H1 (cell line): Measurements from ENCODE around the gene NUP210L.

Experiments
- CHD7 ChIP-seq: fragments of 300-600 bp; sonication (generic); IDR thresholded peaks from 2 replicates; pipeline ENCODE4 v1.7.1; 2012; ENCODE audit warnings: low read length, moderate library complexity, mild to moderate bottlenecking, inconsistent platforms; ENCODE audit not compliant: insufficient replicate concordance
- EP300 ChIP-seq, 2 experiments: IDR thresholded peaks; 1 replicate in 1 of 2; 2 replicates in 1 of 2; pipeline ENCODE4 v1.6.1; 2011 to 2012; ENCODE audit warnings: low read depth in 2 of 2, low read length in 2 of 2, mild to moderate bottlenecking in 2 of 2, borderline replicate concordance in 1 of 2, inconsistent platforms in 1 of 2, moderate library complexity in 1 of 2
- EZH2 ChIP-seq: fragments of 200-600 bp; sonication (generic); IDR thresholded peaks from 2 replicates; pipeline ENCODE4 v1.7.1; 2012; ENCODE audit warnings: low read depth, mild to moderate bottlenecking, moderate library complexity, low read length, inconsistent platforms; ENCODE audit not compliant: severe bottlenecking
- HDAC6 ChIP-seq: IDR thresholded peaks from one replicate; pipeline ENCODE4 v1.7.1; 2012; ENCODE audit warnings: low read depth, mild to moderate bottlenecking, inconsistent platforms, low read length, moderate library complexity
- POLR2A ChIP-seq, 2 experiments: IDR thresholded peaks; 1 replicate in 1 of 2; 2 replicates in 1 of 2; pipeline ENCODE4 v1.6.1; 2011; ENCODE audit warnings: low read depth in 2 of 2, low read length in 2 of 2, mild to moderate bottlenecking in 2 of 2; ENCODE audit errors: control extremely low read depth in 1 of 2

GRCh38 chr1:154157520-154158306 lies 2.8 kb upstream of the NUP210L start:
- TF ChIP-seq EZH2: no peak
- TF ChIP-seq CHD7: no peak
- no peak for TF ChIP-seq POLR2A (IDR thresholded peaks at IDR 0.05; ENCODE audit: control extremely low read depth in 1 of 2, low read depth in 2 of 2, low read length in 2 of 2)
- no peak for TF ChIP-seq HDAC6
- no peak for TF ChIP-seq EP300 (IDR thresholded peaks at IDR 0.05; ENCODE audit: borderline replicate concordance in 1 of 2, low read depth in 2 of 2, low read length in 2 of 2)
